GM19240 (cell line): ENCODE results near the gene ALDH1A3.

Experiments used
- DNase-seq: peaks from one replicate; pipeline ENCODE4 v3.0.0; 2011; ENCODE audit warnings: low spot score; ENCODE audit not compliant: insufficient read length

ALDH1A3 gene

DNA sequence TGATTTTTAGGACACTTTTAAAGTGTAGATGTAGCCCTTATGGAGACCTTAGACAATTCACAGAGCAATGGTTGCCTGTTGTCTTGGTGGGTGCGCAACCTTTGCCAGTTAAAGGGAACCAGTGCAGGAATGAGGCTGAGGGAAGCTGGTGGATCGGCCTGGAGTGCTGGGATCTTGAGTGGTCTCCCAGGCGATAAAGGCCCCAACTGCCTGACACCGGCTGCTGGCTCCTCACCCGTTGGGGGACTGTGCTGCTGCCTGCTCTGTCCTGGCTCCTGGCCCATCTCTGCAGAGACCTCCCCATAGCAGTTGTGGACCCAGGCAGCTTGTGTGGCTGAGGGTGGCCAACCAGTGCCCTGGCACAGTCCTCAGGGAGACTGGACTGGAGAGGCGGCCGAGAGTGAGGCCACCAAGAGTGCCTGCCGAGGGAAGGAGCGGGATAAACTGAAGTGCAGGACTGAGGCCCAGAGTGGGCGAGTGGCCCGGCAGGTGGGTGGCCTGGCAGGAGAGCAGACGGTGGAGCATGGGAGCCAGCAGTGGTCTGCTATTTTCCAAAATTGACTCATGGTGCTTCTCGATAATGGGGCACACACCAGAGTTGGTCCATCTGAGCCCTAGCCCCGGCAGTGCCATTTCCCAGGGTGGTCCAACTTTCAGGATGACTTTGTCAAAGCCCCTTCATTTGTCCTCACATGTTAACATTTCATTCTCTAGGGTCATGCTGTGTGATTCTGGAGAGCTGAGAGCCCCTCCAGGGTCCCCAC is 2.1 kb downstream of the ALDH1A3 start:
- no peak for DNase-seq

GRCh38 chr15:100885116-100885515 is 5.5 kb downstream of the ALDH1A3 start:
- DNase-seq: no peak

GRCh38 chr15:100885811-100886210 is 6.2 kb downstream of the ALDH1A3 start:
- no peak for DNase-seq

- DNase-seq: no peak
Observed at GRCh38 chr15:100887211-100887913, 7.7 kb downstream of the ALDH1A3 start.

DNA sequence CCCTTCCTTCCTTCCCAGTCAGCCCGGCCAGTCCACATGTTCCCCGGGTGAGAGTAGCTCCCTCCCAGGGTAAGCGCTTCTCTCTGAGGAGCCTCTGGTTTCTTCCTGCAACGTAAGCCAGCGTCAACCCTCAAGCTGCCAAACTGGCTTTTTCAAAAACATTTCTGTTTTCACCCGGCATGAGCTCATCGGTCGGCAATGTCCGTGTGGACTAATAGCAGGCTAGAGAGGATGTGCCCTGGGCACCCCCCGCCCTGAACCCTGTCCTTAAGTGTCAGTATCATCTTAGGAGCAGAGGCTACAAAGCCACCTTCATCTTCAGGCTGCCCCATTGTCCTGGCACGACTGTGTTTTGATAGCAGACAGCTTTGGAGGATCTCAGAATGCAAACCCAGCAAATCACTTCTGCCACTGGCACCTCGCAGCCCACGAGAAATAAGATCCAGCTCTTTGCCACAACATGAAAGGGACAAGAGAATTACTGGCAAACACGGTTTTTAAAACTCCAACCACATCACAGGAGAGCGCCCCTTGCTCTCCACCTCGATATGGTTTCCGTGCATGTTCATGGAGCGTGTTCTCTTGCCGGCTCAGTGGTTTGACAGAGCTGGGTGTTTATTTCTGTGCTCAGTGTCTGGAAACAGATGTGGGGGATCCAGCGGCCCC is 9.9 kb downstream of the ALDH1A3 start:
- no peak for DNase-seq

DNA sequence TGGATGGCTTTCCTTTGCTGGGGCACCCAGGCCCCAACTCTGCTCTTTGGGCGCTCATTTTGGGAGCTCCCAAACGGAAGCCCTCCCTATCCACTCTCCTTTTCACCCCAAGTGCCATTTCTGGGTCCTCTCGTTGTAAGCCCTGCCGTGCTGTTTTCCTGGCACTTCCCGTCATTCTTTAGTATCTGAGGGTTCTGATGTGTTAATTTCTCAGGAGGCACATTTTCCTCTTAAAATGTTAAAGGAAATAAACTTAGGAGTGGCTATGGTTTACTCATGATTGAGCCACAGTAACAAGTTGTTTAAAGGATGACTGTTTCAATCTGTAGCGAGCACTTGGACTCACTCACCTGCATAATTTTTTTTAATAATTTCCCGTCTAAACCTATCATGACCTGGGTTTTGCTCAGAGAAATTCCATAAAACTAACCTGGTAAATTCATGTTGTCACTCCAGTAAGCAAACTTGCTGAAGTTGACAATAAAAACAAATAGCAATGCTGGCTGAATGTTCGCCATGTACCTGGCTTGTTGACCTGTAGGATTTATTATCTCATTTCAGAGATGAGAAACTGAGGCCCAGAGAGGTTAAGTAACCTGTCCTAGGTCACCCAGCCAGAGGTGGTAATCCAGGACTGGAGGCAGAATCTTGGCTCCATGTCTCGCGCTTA is 10.6 kb downstream of the ALDH1A3 start:
- DNase-seq: no peak

- no peak for DNase-seq
Observed at GRCh38 chr15:100890850-100891249, 11.2 kb downstream of the ALDH1A3 start.

GRCh38 chr15:100891307-100892012 is 11.8 kb downstream of the ALDH1A3 start:
- no peak for DNase-seq

GRCh38 chr15:100892013-100892355 is 12.4 kb downstream of the ALDH1A3 start:
- no peak for DNase-seq

DNA sequence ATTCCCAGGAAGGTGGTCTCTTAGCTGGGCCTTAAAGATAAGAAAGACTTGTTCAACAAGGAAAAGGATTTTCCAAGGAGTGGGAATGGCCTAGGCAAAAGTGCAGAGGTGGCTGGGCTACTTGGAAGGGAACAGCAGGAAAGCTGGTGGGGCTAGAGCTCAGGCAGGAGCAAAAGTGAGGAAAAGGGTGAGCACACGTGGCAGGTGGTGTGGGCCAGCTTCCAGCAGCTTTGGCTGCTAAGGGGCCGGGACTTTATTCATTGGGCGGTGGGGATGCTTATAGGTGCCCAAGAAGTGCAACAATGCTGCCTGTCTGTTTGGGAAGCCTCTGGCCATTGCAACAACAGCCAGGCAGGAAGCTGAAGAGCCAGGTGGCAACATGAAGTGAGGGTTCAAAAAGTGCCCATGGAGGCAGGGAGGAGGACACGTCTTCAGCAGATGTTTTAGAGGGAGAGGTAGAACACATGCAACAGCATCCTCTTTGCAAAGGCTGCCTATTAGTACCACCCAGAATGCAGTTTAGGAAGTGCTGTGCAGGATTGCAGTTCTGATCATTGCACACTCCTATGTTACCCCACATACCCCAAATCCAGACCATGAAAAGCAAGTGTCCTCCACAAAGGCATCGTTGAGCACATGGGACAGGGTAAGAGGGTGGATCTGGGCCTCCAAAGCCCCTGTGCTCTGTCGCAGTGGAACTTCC is 13.8 kb downstream of the ALDH1A3 start:
- no peak for DNase-seq

GRCh38 chr15:100893964-100894295 is 14.3 kb downstream of the ALDH1A3 start:
- no peak for DNase-seq

GRCh38 chr15:100895721-100896120 is 16.1 kb downstream of the ALDH1A3 start:
- DNase-seq: no peak

DNA sequence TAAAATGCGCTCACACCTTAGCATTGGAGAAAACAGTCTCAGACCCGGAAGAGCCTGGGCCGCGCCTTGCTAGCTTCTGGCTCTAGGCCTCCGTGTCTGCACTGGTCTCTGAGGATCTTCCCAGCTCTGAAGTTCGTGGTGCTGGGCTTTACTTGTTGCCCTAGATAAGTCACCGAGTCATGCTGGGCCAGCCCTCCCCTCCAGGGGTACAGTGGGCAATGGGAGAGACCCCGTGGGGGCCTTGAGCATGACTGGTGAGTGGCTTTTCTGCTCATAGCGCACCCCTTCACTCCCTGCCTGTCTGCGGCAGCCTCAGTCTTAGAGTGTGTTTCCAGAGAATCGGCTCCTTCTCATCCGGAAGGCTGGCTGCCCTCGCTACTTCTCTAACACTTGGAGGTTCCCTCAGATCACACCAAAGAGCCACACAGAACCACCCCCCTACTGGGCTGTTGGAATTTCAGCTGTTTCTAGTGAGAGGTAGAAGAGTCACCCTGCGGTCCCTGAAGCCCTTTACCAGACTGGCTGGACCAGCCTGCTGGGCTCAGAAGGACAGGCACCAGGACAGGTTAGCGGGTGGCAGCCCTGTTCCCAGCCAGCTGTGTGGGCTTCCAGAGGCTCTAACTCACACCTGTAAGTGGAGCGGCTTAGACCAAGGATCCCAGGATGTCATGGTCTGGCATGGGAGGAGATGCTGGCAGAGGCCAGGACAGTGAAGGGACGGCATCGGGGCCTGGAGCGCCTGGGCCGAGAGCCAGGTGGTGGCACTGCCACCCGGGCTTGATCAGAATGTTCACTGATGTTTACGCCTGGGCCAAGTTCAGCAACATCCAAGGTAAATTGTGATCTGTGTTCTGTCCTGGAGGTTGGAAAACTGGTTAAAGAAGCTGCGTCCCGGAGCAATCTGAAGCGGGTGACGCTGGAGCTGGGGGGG is 17.9 kb downstream of the ALDH1A3 start:
- no peak for DNase-seq

- no peak for DNase-seq
Observed at GRCh38 chr15:100898152-100898490, 18.5 kb downstream of the ALDH1A3 start.

DNA sequence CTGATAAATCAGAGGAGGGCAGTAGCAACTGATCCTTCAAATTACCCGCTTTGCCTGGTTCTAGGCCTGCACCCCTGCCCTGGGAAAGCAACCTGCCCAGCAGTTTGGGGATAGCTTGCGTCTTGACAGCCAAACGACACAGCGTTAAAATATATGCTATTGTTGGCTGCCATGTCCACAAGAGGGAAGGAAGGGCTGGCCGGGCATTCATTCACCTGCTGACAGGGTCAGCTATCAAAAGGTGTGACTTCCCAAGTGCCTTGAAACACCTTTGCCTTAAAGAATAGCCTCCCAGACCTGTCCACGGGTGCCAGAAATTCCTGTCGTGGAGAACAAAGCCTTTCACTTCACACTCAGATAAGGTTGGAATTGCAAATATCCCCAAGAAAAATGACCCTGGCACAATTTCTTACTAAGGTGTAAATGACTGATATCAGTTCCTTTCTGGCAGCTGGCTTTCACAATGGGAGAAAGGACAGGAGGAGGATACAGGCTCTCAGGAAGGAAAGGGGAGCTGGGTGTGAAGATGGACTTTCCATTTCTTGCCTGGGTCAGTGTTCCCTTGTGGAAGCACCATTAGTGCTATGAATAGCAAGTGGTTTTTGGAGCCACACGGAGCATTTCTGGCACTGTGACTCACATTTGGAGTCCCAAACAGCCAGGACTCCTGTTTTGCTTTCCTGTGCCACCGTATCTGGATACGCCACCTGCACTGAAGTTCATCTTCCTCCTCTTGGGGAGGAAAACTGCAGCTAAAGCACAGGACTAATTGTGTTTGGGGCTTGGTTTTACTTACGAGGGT is 19.2 kb downstream of the ALDH1A3 start:
- DNase-seq: no peak

DNA sequence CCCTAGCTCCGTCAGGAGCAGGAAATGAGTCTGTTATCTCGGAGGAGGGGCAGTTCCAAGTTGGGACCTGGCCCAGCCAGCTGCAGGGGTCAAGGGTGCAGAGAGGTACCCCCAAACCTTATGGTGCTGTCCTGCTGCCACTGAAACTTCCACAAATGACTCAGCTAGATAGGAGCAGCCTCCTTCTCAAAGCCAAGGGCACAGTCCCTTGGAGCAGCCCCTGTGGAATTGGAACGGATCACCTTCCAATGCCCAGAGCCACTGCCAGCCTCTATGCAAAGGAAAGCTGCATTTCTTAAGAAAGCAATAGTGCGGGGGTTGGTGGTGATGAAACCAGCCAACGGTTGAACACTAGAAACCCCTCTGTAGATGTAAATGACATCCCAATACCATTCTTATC is 20.0 kb downstream of the ALDH1A3 start:
- DNase-seq: no peak

DNA sequence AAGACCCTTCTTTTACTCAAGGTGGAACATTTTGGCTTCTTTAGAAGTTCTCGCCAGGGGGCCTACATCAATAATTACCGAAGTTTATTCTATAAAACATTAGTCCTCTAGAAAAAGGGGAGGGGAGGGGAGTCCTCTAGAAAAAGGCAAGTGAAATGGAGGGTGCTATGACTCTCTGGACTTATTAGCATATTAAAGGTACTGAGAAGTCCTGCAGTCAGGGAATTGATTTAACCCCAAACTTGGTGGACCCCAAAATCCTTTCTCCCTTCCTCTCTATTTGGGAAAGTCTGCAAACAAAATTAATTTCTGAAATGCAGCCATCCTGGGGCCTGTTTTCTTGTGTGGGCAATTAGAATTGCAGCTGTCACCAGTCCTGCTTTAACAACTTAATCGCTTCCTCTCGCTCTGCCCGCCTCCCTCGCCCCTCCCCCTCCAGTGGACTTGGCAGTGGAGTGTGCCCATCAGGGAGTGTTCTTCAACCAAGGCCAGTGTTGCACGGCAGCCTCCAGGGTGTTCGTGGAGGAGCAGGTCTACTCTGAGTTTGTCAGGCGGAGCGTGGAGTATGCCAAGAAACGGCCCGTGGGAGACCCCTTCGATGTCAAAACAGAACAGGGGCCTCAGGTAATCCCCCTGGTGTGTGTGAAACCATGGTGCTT is 20.6 kb downstream of the ALDH1A3 start:
- no peak for DNase-seq

DNA sequence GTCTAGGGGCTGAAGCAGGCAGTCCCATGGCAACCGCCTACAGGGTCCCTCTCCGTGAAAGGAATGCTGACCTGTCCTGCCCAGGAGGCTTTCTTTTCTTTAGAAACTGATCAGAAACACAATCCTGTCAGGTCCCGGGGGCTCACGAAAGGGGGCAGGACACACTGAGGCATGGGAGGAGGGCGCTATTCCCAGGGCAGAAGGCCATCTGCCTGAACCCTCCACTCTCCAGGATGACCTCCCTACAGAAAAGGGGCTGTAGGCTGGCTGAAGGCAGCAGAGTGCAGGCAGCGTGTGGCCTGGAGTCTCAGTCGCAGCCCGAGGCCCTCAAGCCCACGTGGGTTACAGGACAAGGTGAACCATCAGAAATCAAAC is 21.2 kb downstream of the ALDH1A3 start:
- DNase-seq: no peak

GRCh38 chr15:100901296-100901695 is 21.7 kb downstream of the ALDH1A3 start:
- no peak for DNase-seq
